GM10248 (cell line): Measurements from ENCODE around the gene KIRREL3.
"Not testable (repeated sequence)": the region's sequence is repeated elsewhere in the genome, so short reads cannot be mapped to it uniquely, and the experiment has no call there.

Experiments used
- CTCF ChIA-PET: fragments of 300-600 bp; sonication (Branson Sonifier 250); formaldehyde crosslinking; extraction: SDS; loops from one replicate; lab custom pipeline; 2021; ENCODE audit warnings: antibody characterized with exemption; lab: Yijun Ruan, JAX
- POLR2A ChIA-PET: fragments of 350-650 bp; sonication (Branson Sonifier 250); formaldehyde crosslinking; extraction: SDS; loops from one replicate; lab custom pipeline; 2020; ENCODE audit warnings: antibody characterized with exemption; lab: Yijun Ruan, JAX
- DNase-seq: peaks from one replicate; pipeline ENCODE4 v3.0.0; 2012; ENCODE audit errors: extremely low spot score
- CTCF ChIP-seq: IDR thresholded peaks from 2 replicates; pipeline ENCODE4 v1.5.1; 2012; ENCODE audit warnings: mild to moderate bottlenecking, low read depth; ENCODE audit errors: extremely low read depth, missing control alignments, control extremely low read depth

Gene KIRREL3

DNA sequence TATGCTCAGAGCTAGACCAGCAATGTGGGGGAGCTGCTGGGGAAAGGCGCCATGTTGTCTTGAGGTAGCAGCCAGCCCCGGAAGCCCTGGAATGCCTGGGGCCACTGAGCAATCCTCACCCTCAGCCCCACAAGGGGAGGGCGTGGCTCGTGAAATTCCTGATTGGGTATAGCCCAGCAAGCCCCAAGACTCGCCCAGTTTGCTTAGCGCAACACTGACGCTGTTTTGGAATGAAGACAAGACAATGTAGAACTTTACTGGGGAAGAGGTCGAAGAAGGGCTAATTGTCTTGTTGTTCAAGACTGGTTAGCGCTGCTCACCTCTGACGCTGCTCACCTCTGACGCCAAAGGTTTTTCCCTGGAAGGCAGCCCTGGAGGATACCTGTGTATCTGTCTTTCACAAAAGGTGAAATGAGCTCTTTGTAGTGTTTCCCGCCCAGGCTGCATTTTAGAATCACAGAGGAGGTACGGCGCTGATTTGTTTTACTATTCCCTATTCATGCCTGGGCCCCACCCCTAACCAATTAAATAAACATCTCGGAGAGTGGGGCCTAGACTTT is 597.5 kb downstream of the KIRREL3 start:
- CTCF ChIA-PET: interaction anchor here (1.2 kb wide), 1 partner anchor 14 kb away, joined by 5 read pairs; no protein-coding TSS in a partner anchor
- no peak for TF ChIP-seq CTCF
- POLR2A ChIA-PET: interaction anchor here (0.5 kb wide), 1 partner anchor 401 kb away, joined by 3 read pairs; no protein-coding TSS in a partner anchor
- DNase-seq: no peak

DNA sequence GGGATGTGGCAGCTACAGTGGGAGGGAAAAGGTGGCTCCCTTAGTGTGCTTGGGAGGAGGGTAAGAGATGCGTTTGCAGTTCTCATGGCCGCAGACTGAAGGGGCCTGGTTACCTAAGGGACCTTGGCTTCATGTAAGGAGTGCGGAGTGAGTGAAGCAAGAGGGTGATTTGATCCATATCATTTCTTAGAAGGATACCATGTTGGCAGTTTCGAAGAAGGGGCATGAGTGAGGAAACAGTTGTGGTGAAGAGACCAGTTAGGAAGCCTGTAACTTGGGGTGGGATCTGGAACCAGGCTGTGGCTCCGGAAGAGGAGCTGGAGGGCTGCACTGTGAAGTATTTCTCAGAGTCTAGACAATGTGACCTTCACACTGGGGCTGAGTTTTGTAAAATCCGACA is 600.1 kb downstream of the KIRREL3 start:
- no peak for DNase-seq
- no peak for TF ChIP-seq CTCF
- ChIA-PET CTCF (no interaction called here), POLR2A (no interaction called here)

DNA sequence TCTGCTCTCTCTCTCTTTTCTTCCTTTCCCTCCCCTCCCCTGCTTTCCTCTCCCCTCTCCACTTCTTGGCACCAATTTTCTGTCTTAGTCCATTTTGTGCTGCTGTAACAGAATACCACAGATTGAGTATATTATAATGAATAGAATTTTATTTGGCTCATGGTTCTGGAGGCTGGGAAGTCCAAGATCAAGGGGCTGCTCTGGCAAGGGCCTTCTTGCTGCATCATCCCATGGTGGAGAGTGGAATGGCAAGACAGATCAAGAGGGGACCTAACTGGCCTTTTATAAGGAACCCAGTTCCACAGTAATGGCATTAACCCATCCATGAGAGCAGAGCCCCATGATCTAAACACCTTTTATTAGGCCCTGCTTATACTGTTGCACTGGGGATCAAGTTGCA is 600.6 kb downstream of the KIRREL3 start:
- ChIA-PET CTCF (no interaction called here), POLR2A (no interaction called here)
- no peak for TF ChIP-seq CTCF
- DNase-seq: no peak

- ChIA-PET CTCF (no interaction called here), POLR2A (no interaction called here)
- TF ChIP-seq CTCF: no peak
- no peak for DNase-seq
Measured at GRCh38 chr11:126398721-126399120, 601.8 kb downstream of the KIRREL3 start.

DNA sequence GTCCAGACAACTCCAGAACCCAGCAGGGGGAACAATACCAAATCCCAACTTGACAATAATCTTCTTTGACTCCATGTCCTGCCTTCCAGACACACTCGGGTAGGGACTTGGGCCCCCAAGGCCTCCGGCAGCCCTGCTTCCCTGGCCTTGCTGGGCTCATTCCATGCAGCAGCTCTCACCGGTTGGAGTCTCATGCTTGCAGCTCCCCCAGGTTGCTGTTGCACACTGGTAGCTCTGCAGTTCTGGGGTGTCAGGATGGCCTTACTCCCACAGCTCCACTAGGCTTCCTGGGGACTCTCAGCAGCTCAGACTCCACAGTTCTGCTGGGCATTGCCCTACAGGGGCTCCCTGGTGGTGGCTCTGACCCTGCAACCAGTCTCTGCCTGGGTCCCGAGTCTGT is 602.3 kb downstream of the KIRREL3 start:
- ChIA-PET CTCF (no interaction called here), POLR2A (no interaction called here)
- no peak for TF ChIP-seq CTCF
- DNase-seq: no peak

- no peak for TF ChIP-seq CTCF
- POLR2A ChIA-PET: no interaction called here
- CTCF ChIA-PET: no interaction called here
- DNase-seq: no peak
Measured at GRCh38 chr11:126396965-126397364, 603.6 kb downstream of the KIRREL3 start.

DNA sequence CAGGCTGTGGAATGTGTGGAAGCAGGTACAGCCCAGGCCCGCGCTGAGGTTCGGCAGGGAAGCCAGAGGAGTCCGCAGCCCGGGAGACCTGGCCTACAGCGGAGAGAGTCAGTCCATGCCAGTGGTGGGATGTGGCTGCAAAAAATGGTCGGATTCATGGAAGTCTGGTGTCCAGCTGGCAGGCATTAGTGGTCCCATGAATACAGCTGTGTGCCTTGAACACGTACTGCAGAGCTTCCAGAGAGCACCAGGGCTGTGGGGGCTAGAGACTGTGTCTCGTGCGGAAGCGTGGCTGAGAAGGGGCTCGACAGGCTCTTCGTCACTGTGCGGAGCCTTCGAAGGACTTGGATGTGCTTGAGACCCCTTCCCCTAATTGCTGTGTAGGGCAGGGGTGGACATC is 604.3 kb downstream of the KIRREL3 start:
- CTCF ChIA-PET, POLR2A ChIA-PET: not testable (repeated sequence)

GRCh38 chr11:126395784-126396183 is 604.8 kb downstream of the KIRREL3 start:
- CTCF ChIA-PET, POLR2A ChIA-PET, DNase-seq: not testable (repeated sequence)

More for the DNA sequence above, 604.3 kb downstream of the KIRREL3 start:
- not testable (repeated sequence) for DNase-seq

- POLR2A ChIA-PET, DNase-seq, CTCF ChIA-PET: not testable (repeated sequence)
Measured at GRCh38 chr11:126394634-126395072, 605.9 kb downstream of the KIRREL3 start.
